Activated naive CD8-positive, alpha-beta T cell treated with anti-CD3 and anti-CD28 coated beads, Interleukin-2, amount 50 U/mL, for 16 hours (primary cell): ENCODE measurements around the gene KPNA5.

ENCODE experiments used
- DNase-seq: peaks from one replicate; pipeline ENCODE4 v3.0.0-alpha.2; 2020; ENCODE audit warnings: low read depth, low spot score

KPNA5 gene

DNA sequence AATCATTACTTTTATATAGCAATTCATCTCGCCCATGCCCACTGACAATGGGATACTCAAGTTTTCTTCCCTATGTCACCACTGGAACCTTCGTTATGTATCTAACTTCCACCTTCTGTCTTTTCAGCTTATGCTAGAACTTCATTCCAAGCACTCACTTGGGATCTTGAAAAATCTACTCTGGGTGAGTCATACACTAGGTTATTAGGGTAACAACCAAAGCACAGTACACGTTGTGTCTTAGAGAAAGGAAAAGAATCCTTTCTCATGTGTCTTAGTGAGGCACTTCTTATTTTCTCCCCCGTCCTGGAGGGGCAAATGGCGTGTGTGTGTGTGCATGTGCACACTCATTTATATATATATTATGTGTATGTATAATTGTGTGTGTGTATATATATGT is 102.8 kb downstream of the KPNA5 start:
- no peak for DNase-seq
